ENCODE results near the gene TULP4. TPM values are rescaled to one million over a fixed set of nuclear protein-coding genes. Genes with fewer than 3 reads are reported as not detected.

Gene TULP4
- total and polyA plus RNA-seq, 2 donors (not counting 1 experiment from before 2014, with no cell fraction given) = 12.0 to 90.0 TPM

- Histone ChIP-seq H4K20me1 (ENCODE audit: control insufficient read depth, insufficient read depth, low read length, poor library complexity, severe bottlenecking) (no peaks in the 10 kb centered on the region), H3K79me2 (ENCODE audit: control insufficient read depth, insufficient read depth, low read length) (peaks cover 19% of the 10 kb centered on the region), H3K9me3 (ENCODE audit: control extremely low read depth in 1 of 3, control insufficient read depth in 2 of 3, insufficient read depth in 1 of 3, low read length in 2 of 3) (no peaks in the 10 kb centered on the region), H3K4me3 (ENCODE audit: control extremely low read depth in 1 of 5, extremely low read depth in 1 of 5, insufficient read depth in 1 of 5, low read depth in 2 of 5, low read length in 4 of 5) (no peak overlapping the region), H3K9ac (ENCODE audit: low read length) (no peak overlapping the region), H3K4me1 (ENCODE audit: control insufficient read depth in 2 of 2, insufficient read depth in 2 of 2, low read length in 2 of 2) (peaks cover 28 to 33% of the 10 kb centered on the region in 2 donors), H3K36me3 (replicated peaks in 1 of 2; ENCODE audit: control extremely low read depth in 1 of 2, control insufficient read depth in 1 of 2, extremely low read depth in 1 of 2, insufficient read depth in 2 of 2, low read length in 1 of 2) (no peaks in the 10 kb centered on the region), H3K27ac (ENCODE audit: low read length in 2 of 2) (no peak overlapping the region), H2AFZ (ENCODE audit: insufficient read depth, low read depth, low read length, poor library complexity, severe bottlenecking) (no peak overlapping the region), H3K27me3 (replicated peaks in 1 of 4; ENCODE audit: control extremely low read depth in 1 of 4, control insufficient read depth in 3 of 4, insufficient read depth in 4 of 4, low read length in 3 of 4) (no peaks in the 10 kb centered on the region), H3K4me2 (replicated peaks; ENCODE audit: low read depth, low read length, poor library complexity, severe bottlenecking) (no peak overlapping the region)
- no CpG with 5 or more reads among the region's 1 CpG for WGBS (ENCODE audit: insufficient coverage)
- CTCF ChIA-PET = interaction anchor here (0.9 to 1.4 kb wide), 2 partner anchors 10 to 50 kb away, joined by 3 read pairs; no protein-coding TSS in a partner anchor
- ATAC-seq (ENCODE audit: low read depth) (no peak), DNase-seq (no peak)
- no peak overlapping the region for H3K27ac Mint-ChIP-seq
- no peaks in the 10 kb centered on the region for H3K27me3 Mint-ChIP-seq
- POLR2A ChIA-PET = no interaction called here
- no peaks in the 10 kb centered on the region for H3K9me3 Mint-ChIP-seq (ENCODE audit: insufficient read depth)
- TF ChIP-seq CTCF (IDR thresholded peaks at IDR 0.05) = no peak
- no peak for TF ChIP-seq EZH2 (IDR thresholded peaks at IDR 0.05; ENCODE audit: borderline replicate concordance, insufficient read depth, low read depth, low read length, poor library complexity, severe bottlenecking)
- no peak overlapping the region for H3K4me3 Mint-ChIP-seq
- intact Hi-C loops (cut with micrococcal nuclease) = no loop called here
- peaks cover 53% of the 10 kb centered on the region for H3K4me1 Mint-ChIP-seq
These were observed 25.9 kb upstream of the TULP4 start for GRCh38 chr6:158286413-158286812.

GRCh38 chr6:158287047-158287446 is 25.2 kb upstream of the TULP4 start:
- no peaks in the 10 kb centered on the region for H3K36me3 ChIP-seq (replicated peaks in 1 of 2; ENCODE audit: control extremely low read depth in 1 of 2, control insufficient read depth in 1 of 2, extremely low read depth in 1 of 2, insufficient read depth in 2 of 2, low read length in 1 of 2)
- ChIA-PET POLR2A (no interaction called here), CTCF (interaction anchor here (1.8 kb wide), 1 partner anchor 66 kb away, joined by 4 read pairs; no protein-coding TSS in a partner anchor)
- DNase-seq (no peak), ATAC-seq (ENCODE audit: low read depth) (no peak)
- H3K27me3 Mint-ChIP-seq = no peaks in the 10 kb centered on the region
- no peak overlapping the region for H3K27ac ChIP-seq (ENCODE audit: low read length in 2 of 2)
- H3K27me3 ChIP-seq (replicated peaks in 1 of 4; ENCODE audit: control extremely low read depth in 1 of 4, control insufficient read depth in 3 of 4, insufficient read depth in 4 of 4, low read length in 3 of 4) = no peaks in the 10 kb centered on the region
- no peaks in the 10 kb centered on the region for H3K9me3 ChIP-seq (ENCODE audit: control extremely low read depth in 1 of 3, control insufficient read depth in 2 of 3, insufficient read depth in 1 of 3, low read length in 2 of 3)
- intact Hi-C loops (cut with micrococcal nuclease) = no loop called here
- H3K4me1 ChIP-seq (ENCODE audit: control insufficient read depth in 2 of 2, insufficient read depth in 2 of 2, low read length in 2 of 2) = peaks cover 32 to 39% of the 10 kb centered on the region in 2 donors
- no peaks in the 10 kb centered on the region for H3K9me3 Mint-ChIP-seq (ENCODE audit: insufficient read depth)
- peaks cover 23% of the 10 kb centered on the region for H3K79me2 ChIP-seq (ENCODE audit: control insufficient read depth, insufficient read depth, low read length)
- no peak overlapping the region for H3K9ac ChIP-seq (ENCODE audit: low read length)
- peaks cover 58% of the 10 kb centered on the region for H3K4me1 Mint-ChIP-seq
- TF ChIP-seq EZH2 (IDR thresholded peaks at IDR 0.05; ENCODE audit: borderline replicate concordance, insufficient read depth, low read depth, low read length, poor library complexity, severe bottlenecking) = no peak
- no peak for TF ChIP-seq CTCF (IDR thresholded peaks at IDR 0.05)
- no peak overlapping the region for H3K4me3 Mint-ChIP-seq
- no peaks in the 10 kb centered on the region for H4K20me1 ChIP-seq (ENCODE audit: control insufficient read depth, insufficient read depth, low read length, poor library complexity, severe bottlenecking)
- no peak overlapping the region for H3K4me2 ChIP-seq (replicated peaks; ENCODE audit: low read depth, low read length, poor library complexity, severe bottlenecking)
- no peak overlapping the region for H2AFZ ChIP-seq (ENCODE audit: insufficient read depth, low read depth, low read length, poor library complexity, severe bottlenecking)
- H3K27ac Mint-ChIP-seq = no peak overlapping the region
- no peak overlapping the region for H3K4me3 ChIP-seq (ENCODE audit: control extremely low read depth in 1 of 5, extremely low read depth in 1 of 5, insufficient read depth in 1 of 5, low read depth in 2 of 5, low read length in 4 of 5)
- no CpG with 5 or more reads among the region's 4 CpGs for WGBS (ENCODE audit: insufficient coverage)
